Measurements from ENCODE around the gene APLP1.
A peak's percentile ranks its signal among the peaks of the same experiment; 100 is the strongest.
"Not testable (repeated sequence)": the region's sequence is repeated elsewhere in the genome, so short reads cannot be mapped to it uniquely, and the experiment has no call there.

APLP1 gene

DNA sequence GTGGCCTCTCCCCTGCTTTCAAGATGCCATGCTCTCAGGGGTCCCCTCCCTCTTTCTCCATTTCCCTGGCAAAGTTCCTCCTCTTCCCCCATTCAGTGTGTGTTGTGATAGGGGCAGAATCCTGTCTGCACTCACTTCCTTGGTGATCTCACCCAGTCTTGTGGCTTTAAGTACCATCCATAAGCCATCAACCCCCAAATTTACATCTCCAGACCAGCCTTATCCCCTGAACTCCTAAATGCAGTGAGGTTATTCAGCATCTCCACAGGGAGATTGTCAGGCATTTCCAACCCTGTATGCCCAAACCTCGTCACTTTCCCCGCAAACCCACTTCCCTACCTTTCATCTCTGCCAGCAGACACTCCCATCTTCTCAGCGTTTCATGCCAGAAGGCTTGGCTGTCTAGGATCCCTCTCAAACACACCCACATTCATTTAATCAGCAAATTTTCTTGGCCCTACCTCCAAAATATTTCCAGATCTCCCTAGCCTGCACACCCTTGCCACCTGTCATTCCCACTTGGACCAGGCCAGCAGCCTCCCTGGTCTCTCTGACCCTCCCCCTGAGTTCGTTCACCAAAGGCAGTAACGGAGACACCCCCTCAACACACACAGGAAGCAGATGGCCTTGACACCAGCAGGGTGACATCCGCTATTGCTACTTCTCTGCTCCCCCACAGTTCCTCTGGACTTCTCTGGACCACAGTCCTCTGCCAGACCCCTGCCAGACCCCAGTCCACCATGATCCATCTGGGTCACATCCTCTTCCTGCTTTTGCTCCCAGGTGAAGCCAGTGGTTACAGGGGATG lies 33.7 kb downstream of the APLP1 start, which contains the start of gene HCST:
Gene HCST (plus strand): TSS at position 676 of the 808 bp plus-strand sequence. CDS start 65 bp downstream, at position 741.
- Histone ChIP-seq H3K27me3 (ENCODE audit: insufficient read depth, low read length) (peaks cover 18% of the 10 kb centered on the region), H3K9ac (ENCODE audit: low read depth, low read length) (peak within 1 kb of the TSS; percentile 77; the same call in 1 of the 2 replicates), H3K27ac (ENCODE audit: low read length) (no peak within 1 kb of the TSS), H3K4me3 (ENCODE audit: low read length) (peak within 1 kb of the TSS; percentile 74), H3K9me3 (ENCODE audit: insufficient read depth, low read depth, low read length) (no peaks in the 10 kb centered on the region), H3K4me1 (ENCODE audit: insufficient read depth, low read length) (peaks cover 7% of the 10 kb centered on the region), H3K36me3 (ENCODE audit: insufficient read depth, low read depth, low read length) (peaks cover 9% of the 10 kb centered on the region; the same call in 1 of the 2 replicates)

DNA sequence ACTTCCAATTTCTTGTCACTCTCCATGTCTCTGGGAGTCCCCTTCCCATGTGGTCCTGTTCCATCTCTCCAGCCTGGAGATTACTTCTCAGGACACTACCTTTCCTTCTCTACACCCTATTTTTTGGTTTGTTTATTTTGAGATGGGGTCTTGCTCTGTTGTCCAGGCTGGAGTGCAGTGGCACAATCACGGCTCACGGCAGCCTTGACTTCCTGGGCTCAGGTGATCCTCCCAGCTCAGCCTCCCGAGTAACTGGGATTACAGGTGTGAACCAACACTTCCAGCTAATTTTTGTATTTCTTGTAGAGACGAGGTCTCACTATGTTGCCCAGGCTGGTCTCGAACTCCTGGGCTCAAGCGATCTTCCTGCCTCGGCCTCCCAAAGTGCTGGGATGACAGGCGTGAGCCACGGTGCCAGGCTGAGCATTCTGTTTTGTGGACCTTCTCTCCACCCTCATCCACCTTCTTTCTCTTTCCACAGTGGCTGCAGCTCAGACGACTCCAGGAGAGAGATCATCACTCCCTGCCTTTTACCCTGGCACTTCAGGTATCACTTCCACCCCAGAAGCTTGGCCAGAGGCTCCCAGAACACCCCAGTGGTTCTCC lies 34.6 kb downstream of the APLP1 start:
- H3K27me3 ChIP-seq (ENCODE audit: insufficient read depth, low read length) = peaks cover 18% of the 10 kb centered on the region
- H3K9ac ChIP-seq (ENCODE audit: low read depth, low read length) = peak overlapping the region; percentile 77; the same call in 1 of the 2 replicates
- peaks cover 7% of the 10 kb centered on the region for H3K4me1 ChIP-seq (ENCODE audit: insufficient read depth, low read length)
- 0 out of 2 replicates have a peak, but pooled peaks cover 3% of the 10 kb centered on the region for H3K36me3 ChIP-seq (ENCODE audit: insufficient read depth, low read depth, low read length)
- H3K9me3 ChIP-seq (ENCODE audit: insufficient read depth, low read depth, low read length) = no peaks in the 10 kb centered on the region
- peak overlapping the region; percentile 74 for H3K4me3 ChIP-seq (ENCODE audit: low read length)
- no peak overlapping the region for H3K27ac ChIP-seq (ENCODE audit: low read length)

DNA sequence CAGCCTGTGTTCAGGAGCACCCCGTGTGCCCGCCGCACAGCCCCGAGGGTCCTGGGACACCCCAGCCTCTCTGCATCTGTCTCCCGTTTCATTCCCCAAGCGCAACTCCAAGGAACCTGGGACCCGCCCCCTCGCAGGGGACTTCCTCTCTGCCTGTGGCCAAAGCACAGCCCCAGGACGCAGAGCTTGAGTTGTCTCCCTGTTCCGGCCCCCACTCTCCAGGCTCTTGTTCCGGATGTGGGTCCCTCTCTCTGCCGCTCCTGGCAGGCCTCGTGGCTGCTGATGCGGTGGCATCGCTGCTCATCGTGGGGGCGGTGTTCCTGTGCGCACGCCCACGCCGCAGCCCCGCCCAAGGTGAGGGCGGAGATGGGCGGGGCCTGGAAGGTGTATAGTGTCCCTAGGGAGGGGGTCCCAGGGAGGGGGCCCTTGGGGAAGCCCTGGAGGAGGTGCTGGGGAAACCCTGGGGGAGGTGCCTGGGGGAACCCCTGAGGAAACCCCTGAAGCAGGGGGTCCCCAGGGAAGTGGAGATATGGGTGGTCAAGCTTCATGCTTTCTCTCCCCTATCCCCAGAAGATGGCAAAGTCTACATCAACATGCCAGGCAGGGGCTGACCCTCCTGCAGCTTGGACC lies 35.3 kb downstream of the APLP1 start:
- Histone ChIP-seq H3K27ac (ENCODE audit: low read length) (no peak overlapping the region), H3K9me3 (ENCODE audit: insufficient read depth, low read depth, low read length) (no peaks in the 10 kb centered on the region), H3K4me3 (ENCODE audit: low read length) (peak overlapping the region; percentile 74), H3K36me3 (ENCODE audit: insufficient read depth, low read depth, low read length) (no peaks in the 10 kb centered on the region), H3K27me3 (ENCODE audit: insufficient read depth, low read length) (peaks cover 18% of the 10 kb centered on the region), H3K9ac (ENCODE audit: low read depth, low read length) (peak overlapping the region; percentile 77; the same call in 1 of the 2 replicates), H3K4me1 (ENCODE audit: insufficient read depth, low read length) (peaks cover 7% of the 10 kb centered on the region)

DNA sequence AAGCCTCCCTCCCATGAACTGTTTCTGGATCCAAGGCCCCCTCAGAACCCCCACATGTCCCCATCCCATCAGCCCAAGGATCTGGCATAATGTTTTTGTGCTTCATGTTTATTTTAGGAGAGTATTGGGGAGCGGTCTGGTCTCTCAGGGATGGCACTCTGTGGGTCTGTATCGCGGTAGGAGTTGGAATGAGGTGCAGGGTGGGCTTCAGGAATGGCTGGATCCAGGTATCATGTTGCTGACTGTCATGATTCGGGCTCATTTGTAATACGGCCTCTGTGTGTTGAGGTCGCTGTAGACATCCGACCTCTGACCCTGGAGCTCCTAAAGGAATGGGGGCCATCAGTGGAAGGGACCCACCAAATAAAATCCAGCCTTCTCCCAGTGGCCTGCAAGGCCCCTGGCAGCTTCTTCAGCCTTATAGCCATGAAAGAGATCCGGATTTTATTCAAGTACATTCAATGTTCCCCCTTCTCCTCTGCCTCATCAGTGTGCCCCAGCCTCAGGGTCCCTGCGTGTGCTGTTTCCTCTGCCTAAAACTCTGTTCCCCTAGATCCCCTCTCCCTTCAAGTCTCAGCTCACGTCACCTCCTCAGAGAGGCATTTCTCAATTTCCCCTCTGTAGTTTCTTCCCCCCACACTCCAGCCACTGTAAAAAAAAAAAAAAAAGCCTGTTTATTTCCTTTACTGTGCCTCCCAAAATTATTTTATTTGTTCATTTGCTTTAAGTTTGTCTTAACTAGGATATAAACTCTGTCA lies 36.1 kb downstream of the APLP1 start:
- Histone ChIP-seq H3K27me3 (ENCODE audit: insufficient read depth, low read length) (peaks cover 18% of the 10 kb centered on the region), H3K4me3 (ENCODE audit: low read length) (no peak overlapping the region), H3K36me3 (ENCODE audit: insufficient read depth, low read depth, low read length) (no peaks in the 10 kb centered on the region), H3K27ac (ENCODE audit: low read length) (no peak overlapping the region), H3K4me1 (ENCODE audit: insufficient read depth, low read length) (peaks cover 7% of the 10 kb centered on the region), H3K9me3 (ENCODE audit: insufficient read depth, low read depth, low read length) (no peaks in the 10 kb centered on the region), H3K9ac (ENCODE audit: low read depth, low read length) (no peak overlapping the region)

DNA sequence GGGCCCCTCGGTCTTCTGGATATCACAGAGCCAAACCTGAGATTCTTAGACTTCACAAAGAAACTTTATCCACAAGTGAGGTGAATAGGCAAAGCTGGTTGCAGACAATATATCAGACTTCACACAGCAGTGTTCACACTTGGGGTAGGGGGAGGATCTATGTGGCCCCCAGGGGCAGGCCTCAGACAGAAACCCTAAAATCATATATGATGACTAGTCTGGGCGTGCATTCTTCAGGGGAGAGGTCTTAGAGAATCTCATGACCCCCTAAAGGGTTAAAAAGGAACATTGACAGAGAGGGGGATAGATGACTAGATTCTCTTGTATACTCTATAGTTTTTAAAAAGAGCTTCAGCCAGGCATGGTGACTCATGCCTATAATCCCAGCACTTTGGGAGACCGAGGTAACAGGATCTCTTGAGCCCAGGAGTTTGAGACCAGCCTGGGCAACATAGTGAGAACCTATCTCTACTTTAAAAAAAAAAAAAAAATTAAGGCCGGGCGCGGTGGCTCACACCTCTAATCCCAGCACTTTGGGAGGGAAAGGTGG lies 36.9 kb downstream of the APLP1 start:
- Histone ChIP-seq H3K4me1 (ENCODE audit: insufficient read depth, low read length) (peaks cover 7% of the 10 kb centered on the region), H3K36me3 (ENCODE audit: insufficient read depth, low read depth, low read length) (no peaks in the 10 kb centered on the region), H3K4me3 (ENCODE audit: low read length) (no peak overlapping the region), H3K27ac (ENCODE audit: low read length) (no peak overlapping the region), H3K9ac (ENCODE audit: low read depth, low read length) (no peak overlapping the region), H3K27me3 (ENCODE audit: insufficient read depth, low read length) (peaks cover 18% of the 10 kb centered on the region), H3K9me3 (ENCODE audit: insufficient read depth, low read depth, low read length) (no peaks in the 10 kb centered on the region)

DNA sequence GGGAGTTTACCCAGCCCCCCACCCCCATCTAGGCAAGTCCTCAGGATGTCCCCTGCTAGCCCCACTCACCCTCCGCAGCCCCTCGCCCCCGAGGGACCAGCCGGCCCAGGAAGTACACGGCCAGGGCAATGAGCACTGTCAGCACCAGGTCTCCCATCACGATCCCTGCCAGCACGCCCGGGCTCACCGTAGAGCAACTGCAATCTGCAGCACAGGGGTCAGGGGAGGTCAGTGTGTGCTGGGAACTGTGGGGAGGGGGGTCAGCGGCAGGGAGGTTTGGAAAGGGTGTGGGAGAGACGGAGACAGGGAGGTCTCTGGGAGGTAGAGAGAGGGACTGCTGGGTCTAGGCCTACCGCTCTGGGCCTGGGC lies 39.0 kb downstream of the APLP1 start:
- peaks cover 11% of the 10 kb centered on the region for H3K27me3 ChIP-seq (ENCODE audit: insufficient read depth, low read length)
- no peak overlapping the region for H3K4me3 ChIP-seq (ENCODE audit: low read length)
- H3K27ac ChIP-seq (ENCODE audit: low read length) = no peak overlapping the region
- H3K9ac ChIP-seq (ENCODE audit: low read depth, low read length) = no peak overlapping the region
- H3K4me1 ChIP-seq (ENCODE audit: insufficient read depth, low read length) = peaks cover 3% of the 10 kb centered on the region; the same call in 1 of the 2 replicates
- no peaks in the 10 kb centered on the region for H3K9me3 ChIP-seq (ENCODE audit: insufficient read depth, low read depth, low read length)
- no peaks in the 10 kb centered on the region for H3K36me3 ChIP-seq (ENCODE audit: insufficient read depth, low read depth, low read length)

DNA sequence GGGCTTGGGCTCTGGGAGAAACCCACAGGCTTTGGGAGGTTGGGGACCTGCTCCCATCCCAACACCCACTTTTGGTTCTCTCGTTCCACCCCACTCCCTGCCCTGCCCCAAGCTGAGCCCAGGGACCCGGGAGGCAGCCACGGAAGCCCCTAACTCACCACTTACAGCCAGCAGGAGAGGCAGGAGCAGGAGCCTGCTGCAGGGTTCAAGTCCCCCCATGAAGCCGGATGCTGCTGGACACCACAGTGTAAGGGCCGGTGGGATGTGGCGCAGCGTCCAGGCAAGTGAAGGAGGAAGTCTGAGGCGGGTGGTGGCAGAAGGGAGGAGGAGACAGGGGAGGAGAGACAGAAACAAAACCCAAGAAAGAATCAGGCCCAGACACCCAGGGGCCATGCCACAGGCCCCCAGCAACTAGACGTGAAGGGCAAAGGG lies 39.7 kb downstream of the APLP1 start, which contains the start of gene TYROBP:
Gene TYROBP (minus strand): TSS at position 286 of the 432 bp plus-strand sequence. CDS start 67 bp downstream, at position 219.
- peaks cover 3% of the 10 kb centered on the region; the same call in 1 of the 2 replicates for H3K4me1 ChIP-seq (ENCODE audit: insufficient read depth, low read length)
- no peak within 1 kb of the TSS for H3K9ac ChIP-seq (ENCODE audit: low read depth, low read length)
- H3K4me3 ChIP-seq (ENCODE audit: low read length) = no peak within 1 kb of the TSS
- peaks cover 5% of the 10 kb centered on the region; the same call in 1 of the 2 replicates for H3K27me3 ChIP-seq (ENCODE audit: insufficient read depth, low read length)
- no peaks in the 10 kb centered on the region for H3K36me3 ChIP-seq (ENCODE audit: insufficient read depth, low read depth, low read length)
- no peak within 1 kb of the TSS for H3K27ac ChIP-seq (ENCODE audit: low read length)
- no peaks in the 10 kb centered on the region for H3K9me3 ChIP-seq (ENCODE audit: insufficient read depth, low read depth, low read length)

DNA sequence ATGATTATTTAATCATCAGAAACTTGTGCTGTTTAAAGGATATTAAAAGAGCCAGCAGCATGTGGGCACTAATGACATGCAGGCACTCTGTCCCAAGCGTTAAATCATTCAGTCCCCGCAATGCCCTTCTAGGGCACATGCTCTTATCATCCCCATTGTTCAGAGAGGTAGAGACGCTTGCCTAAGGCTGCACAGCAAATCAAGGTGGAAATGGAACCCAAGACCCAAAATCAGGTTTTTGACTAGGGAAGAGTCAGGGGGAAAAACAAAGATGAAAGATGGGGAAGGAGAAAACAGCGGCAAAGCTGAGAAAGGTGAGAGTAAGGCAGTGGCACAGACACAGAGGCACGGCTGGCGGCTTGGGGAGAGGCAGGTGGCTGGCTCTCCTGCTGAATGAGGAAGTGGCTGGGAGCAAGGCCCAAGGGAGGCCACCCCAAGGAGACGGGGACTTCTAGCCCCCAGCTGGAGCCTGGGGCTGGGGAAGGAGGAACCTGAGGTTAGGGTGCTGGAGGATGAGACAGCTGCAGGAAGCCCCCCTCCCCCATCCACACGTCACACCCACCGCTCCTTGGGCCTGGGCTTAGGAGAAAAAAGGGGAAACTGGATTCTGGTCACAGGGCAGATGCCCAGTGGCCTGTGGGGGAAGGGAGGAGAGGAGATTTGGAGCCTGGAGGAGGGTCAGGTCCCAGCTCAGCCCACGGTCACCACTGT lies 40.8 kb downstream of the APLP1 start:
- no peak overlapping the region for H3K27ac ChIP-seq (ENCODE audit: low read length)
- no peak overlapping the region for H3K9ac ChIP-seq (ENCODE audit: low read depth, low read length)
- H3K4me1 ChIP-seq (ENCODE audit: insufficient read depth, low read length) = no peaks in the 10 kb centered on the region; the same call in 1 of the 2 replicates
- no peaks in the 10 kb centered on the region for H3K27me3 ChIP-seq (ENCODE audit: insufficient read depth, low read length)
- H3K36me3 ChIP-seq (ENCODE audit: insufficient read depth, low read depth, low read length) = no peaks in the 10 kb centered on the region
- H3K9me3 ChIP-seq (ENCODE audit: insufficient read depth, low read depth, low read length) = no peaks in the 10 kb centered on the region
- no peak overlapping the region for H3K4me3 ChIP-seq (ENCODE audit: low read length)

DNA sequence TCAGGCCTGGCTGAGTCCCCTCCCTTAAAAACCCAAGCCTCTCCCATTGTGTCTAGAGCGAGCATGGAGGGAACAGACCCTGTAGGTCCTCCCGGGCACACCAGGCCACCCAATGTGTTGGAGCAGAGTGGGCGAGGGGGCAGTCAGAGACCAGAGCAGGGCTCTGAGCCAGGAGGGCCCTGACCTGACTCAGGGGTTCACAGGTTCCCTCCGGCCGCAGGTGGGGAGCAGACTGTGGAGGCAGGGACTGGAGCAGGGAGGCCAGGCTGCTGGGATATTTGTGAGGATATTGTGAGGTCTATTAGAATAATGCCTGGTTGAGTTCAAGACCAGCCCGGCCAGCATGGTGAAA lies 41.3 kb downstream of the APLP1 start:
- Histone ChIP-seq H3K9me3 (ENCODE audit: insufficient read depth, low read depth, low read length) (no peaks in the 10 kb centered on the region), H3K4me3 (ENCODE audit: low read length) (no peak overlapping the region), H3K4me1 (ENCODE audit: insufficient read depth, low read length) (no peaks in the 10 kb centered on the region; the same call in 1 of the 2 replicates), H3K9ac (ENCODE audit: low read depth, low read length) (no peak overlapping the region), H3K36me3 (ENCODE audit: insufficient read depth, low read depth, low read length) (no peaks in the 10 kb centered on the region), H3K27ac (ENCODE audit: low read length) (no peak overlapping the region), H3K27me3 (ENCODE audit: insufficient read depth, low read length) (no peaks in the 10 kb centered on the region)

DNA sequence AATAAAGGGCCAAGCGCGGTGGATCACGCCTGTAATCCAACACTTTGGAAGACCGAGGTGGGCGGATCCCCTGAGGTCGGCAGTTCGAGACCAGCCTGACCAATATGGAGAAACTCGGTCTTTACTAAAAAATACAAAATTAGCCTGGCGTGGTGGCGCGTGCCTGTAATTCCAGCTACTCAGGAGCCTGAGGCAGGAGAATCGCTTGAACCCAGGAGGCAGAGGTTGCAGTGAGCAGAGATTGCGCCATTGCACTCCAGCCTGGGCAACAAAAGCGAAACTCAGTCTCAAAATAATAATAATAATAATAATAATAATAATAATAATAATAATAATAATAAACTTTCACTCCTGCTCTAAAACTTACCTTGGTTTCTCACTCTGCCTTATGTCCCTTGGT lies 42.0 kb downstream of the APLP1 start:
- H3K27me3 ChIP-seq (ENCODE audit: insufficient read depth, low read length); H3K4me3 ChIP-seq (ENCODE audit: low read length); H3K9me3 ChIP-seq (ENCODE audit: insufficient read depth, low read depth, low read length); H3K36me3 ChIP-seq (ENCODE audit: insufficient read depth, low read depth, low read length); H3K4me1 ChIP-seq (ENCODE audit: insufficient read depth, low read length); H3K9ac ChIP-seq (ENCODE audit: low read depth, low read length); H3K27ac ChIP-seq (ENCODE audit: low read length): not testable (repeated sequence)

Measured in iPS-20b (cell line).